AG04450 (cell line): Measurements from ENCODE around the gene TOMM70. TPM values are rescaled to one million over a fixed set of nuclear protein-coding genes. Genes with fewer than 3 reads are reported as not detected.

Experiments
- CTCF ChIA-PET: fragments of 300-600, 350-600 bp; formaldehyde crosslinking; extraction: SDS; loops from one replicate; lab custom pipeline; 2022; ENCODE audit warnings: antibody characterized with exemption, inconsistent platforms; lab: Charles Lee
- POLR2A ChIA-PET: fragments of 350-600 bp; formaldehyde crosslinking; extraction: SDS; loops from one replicate; lab custom pipeline; 2021; ENCODE audit warnings: antibody characterized with exemption, inconsistent platforms; lab: Yijun Ruan, JAX
- DNase-seq: peaks from one replicate; pipeline ENCODE4 v3.0.0-alpha.2; 2011; ENCODE audit warnings: low read depth, low spot score
- H3K27ac ChIP-seq: one replicate; pipeline ENCODE4 v1.5.1; 2012; ENCODE audit warnings: low read depth, low read length, control low read depth
- H3K27me3 ChIP-seq: one replicate; pipeline ENCODE4 v1.6.0; 2012; ENCODE audit warnings: low read length; ENCODE audit not compliant: control insufficient read depth, insufficient read depth
- H3K4me3 ChIP-seq: 2 replicates; pipeline ENCODE4 v1.5.1; 2011; ENCODE audit warnings: mild to moderate bottlenecking, low read depth, low read length, control low read depth
- H3K9me3 ChIP-seq: 2 replicates; pipeline ENCODE4 v1.5.1; 2012; ENCODE audit warnings: low read length; ENCODE audit not compliant: control insufficient read depth, insufficient read depth
- polyA plus RNA-seq: library from polyadenylated mRNA; depleted of rRNA; stranded (reverse); fragments of >200 nt; gene quantifications from 2 replicates; pipeline ENCODE4 v1.2.3, GENCODE V29; 2011
- TF ChIP-seq, protein P1 (sequence below): IDR thresholded peaks from 2 replicates; pipeline ENCODE4 v1.5.1; 2011; ENCODE audit warnings: low read depth, low read length, control low read depth, inconsistent platforms

The TOMM70 gene
- polyA plus RNA-seq, 1 experiment, result 53.7 TPM

DNA sequence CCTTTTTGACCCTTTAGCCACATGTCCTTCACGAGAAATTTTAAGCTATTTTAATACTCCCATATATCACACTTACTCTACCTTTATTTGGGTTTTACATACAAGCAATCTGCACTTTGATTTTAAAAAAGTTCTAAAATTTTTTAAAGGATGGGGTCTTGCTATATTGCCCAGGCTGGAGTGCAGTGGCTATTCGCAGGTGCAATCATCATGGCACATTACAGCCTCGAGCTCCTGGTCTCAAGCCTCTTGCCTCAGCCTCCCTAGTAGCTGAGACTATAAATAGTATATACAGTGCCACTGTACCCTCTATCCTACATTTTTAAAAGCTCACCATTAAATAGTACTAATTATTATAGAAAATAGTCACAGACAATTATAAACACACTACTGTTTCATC is 36.5 kb downstream of the TOMM70 start:
- Histone ChIP-seq H3K27me3 (no peaks in the 10 kb centered on the region), H3K4me3 (no peak overlapping the region), H3K27ac (no peak overlapping the region), H3K9me3 (no peaks in the 10 kb centered on the region)
- ChIA-PET CTCF (interaction anchor here (0.9 kb wide), 1 partner anchor 225 kb away, joined by 3 read pairs; no protein-coding TSS in a partner anchor), POLR2A (no interaction called here)
- TF ChIP-seq, protein P1, sequence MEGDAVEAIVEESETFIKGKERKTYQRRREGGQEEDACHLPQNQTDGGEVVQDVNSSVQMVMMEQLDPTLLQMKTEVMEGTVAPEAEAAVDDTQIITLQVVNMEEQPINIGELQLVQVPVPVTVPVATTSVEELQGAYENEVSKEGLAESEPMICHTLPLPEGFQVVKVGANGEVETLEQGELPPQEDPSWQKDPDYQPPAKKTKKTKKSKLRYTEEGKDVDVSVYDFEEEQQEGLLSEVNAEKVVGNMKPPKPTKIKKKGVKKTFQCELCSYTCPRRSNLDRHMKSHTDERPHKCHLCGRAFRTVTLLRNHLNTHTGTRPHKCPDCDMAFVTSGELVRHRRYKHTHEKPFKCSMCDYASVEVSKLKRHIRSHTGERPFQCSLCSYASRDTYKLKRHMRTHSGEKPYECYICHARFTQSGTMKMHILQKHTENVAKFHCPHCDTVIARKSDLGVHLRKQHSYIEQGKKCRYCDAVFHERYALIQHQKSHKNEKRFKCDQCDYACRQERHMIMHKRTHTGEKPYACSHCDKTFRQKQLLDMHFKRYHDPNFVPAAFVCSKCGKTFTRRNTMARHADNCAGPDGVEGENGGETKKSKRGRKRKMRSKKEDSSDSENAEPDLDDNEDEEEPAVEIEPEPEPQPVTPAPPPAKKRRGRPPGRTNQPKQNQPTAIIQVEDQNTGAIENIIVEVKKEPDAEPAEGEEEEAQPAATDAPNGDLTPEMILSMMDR, result no peak
- DNase-seq, result no peak

- no peak overlapping the region for H3K27ac ChIP-seq
- no peak for DNase-seq
- TF ChIP-seq, protein P1, result no peak
- no peaks in the 10 kb centered on the region for H3K9me3 ChIP-seq
- ChIA-PET POLR2A (no interaction called here), CTCF (no interaction called here)
- no peak overlapping the region for H3K4me3 ChIP-seq
- H3K27me3 ChIP-seq, result no peaks in the 10 kb centered on the region
These were observed 39.0 kb downstream of the TOMM70 start for GRCh38 chr3:100361897-100362296.

DNA sequence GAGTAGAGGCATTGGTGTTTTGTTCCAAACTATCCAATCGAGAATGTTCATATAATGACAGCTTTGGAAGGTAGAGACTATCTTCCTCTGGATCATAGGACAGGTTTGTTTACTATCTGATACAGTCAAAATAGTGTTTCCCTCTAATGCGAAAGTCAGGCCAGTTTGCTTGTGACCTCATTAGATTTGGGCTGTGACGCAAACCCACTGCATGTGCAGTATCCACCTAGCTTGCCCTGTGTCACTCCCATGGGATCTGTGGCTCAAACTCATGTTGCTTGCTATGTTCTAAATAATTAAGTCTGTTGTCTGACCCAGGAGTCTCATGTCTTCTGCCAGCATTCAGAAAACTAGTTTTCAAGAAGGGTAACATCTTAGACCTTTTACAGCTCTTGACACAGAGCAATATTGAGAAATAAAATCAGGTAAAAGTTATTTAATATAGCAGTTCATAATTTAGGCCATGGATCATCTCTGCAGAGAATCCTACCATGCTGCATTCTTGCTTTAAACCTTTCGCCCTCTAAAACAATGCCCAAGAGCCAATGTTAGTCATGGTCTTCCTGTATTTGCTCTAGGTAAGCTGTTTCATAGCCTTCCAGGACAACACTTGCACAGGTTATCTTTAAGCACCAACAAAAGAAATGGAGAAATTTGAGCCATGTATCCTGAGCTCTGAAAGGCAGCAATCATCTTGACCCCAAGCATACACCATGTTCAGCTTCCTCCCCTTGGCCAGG is 40.0 kb downstream of the TOMM70 start:
- Histone ChIP-seq H3K4me3 (no peak overlapping the region), H3K27me3 (no peaks in the 10 kb centered on the region), H3K9me3 (no peaks in the 10 kb centered on the region), H3K27ac (no peak overlapping the region)
- TF ChIP-seq, protein P1, result no peak
- CTCF ChIA-PET, result no interaction called here
- no peak for DNase-seq
- POLR2A ChIA-PET, result no interaction called here

DNA sequence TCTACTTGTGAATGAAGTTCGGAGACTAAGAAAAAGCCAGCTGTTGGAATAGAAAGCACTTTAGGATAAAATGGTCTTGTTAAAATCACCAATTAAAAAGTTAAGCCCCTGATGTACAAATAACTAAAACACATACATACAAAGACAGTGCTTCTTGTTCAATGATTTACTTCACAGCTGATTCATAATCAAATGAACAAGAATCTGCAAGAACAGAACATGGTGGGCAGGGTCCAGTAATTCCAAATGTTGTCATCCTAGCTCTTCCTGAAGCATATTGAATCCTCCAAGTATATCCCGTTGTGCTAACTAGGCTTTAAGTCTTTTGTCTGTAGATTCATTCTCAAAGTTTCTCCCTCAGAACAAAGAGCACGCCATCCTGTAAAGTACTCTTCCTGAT is 41.9 kb downstream of the TOMM70 start:
- ChIA-PET POLR2A (no interaction called here), CTCF (no interaction called here)
- DNase-seq, result no peak
- H3K27ac ChIP-seq, result no peak overlapping the region
- H3K9me3 ChIP-seq, result no peaks in the 10 kb centered on the region
- TF ChIP-seq, protein P1, result no peak
- H3K4me3 ChIP-seq, result no peak overlapping the region
- no peaks in the 10 kb centered on the region for H3K27me3 ChIP-seq

GRCh38 chr3:100358413-100358812 is 42.5 kb downstream of the TOMM70 start:
- POLR2A ChIA-PET, result no interaction called here
- Histone ChIP-seq H3K4me3 (no peak overlapping the region), H3K27me3 (no peaks in the 10 kb centered on the region), H3K27ac (no peak overlapping the region), H3K9me3 (no peaks in the 10 kb centered on the region)
- TF ChIP-seq, protein P1, result no peak
- no peak for DNase-seq
- CTCF ChIA-PET, result no interaction called here
